ENCODE data around the gene GLIS1.

DNA sequence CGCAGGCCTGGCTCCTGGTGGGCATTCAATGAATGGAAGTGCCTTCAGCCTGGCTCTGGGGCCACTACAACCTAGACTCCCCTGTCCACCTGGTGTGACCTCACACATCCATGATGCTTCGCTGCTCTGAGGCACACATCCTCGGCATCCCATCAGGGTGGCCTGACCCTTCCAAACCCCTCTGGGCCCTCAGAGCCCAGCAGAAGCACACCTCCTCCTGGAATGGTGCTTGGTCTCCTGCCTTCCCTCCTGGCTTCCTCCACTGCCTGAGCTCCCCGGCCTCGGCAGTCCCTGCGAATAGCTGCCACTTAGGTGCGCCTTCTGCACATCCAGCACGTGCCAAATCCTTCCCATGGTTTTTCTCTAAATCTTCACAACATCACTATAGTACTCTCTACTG is 133.8 kb downstream of the GLIS1 start:
- TF ChIP-seq CTCF (IDR thresholded peaks at IDR 0.05) (no peak), EP300 (IDR thresholded peaks at IDR 0.05) (no peak)

Data from ovary (tissue), 3 donors.